Retinal pigment epithelial cell (primary cell): ENCODE results near the gene POLR1D.

Experiments used
- DNase-seq: peaks from one replicate; pipeline ENCODE4 v3.0.0-alpha.2; 2010; ENCODE audit warnings: low read depth
- H3K4me3 ChIP-seq: 2 replicates; pipeline ENCODE4 v1.5.1; 2011; ENCODE audit warnings: mild to moderate bottlenecking, low read length, control low read depth, moderate library complexity
- TF ChIP-seq, protein P1 (sequence below): conservative IDR thresholded peaks from 2 replicates; pipeline ENCODE4 v1.5.1; 2011; ENCODE audit warnings: low read depth, low read length, control low read depth, inconsistent platforms

The POLR1D gene

DNA sequence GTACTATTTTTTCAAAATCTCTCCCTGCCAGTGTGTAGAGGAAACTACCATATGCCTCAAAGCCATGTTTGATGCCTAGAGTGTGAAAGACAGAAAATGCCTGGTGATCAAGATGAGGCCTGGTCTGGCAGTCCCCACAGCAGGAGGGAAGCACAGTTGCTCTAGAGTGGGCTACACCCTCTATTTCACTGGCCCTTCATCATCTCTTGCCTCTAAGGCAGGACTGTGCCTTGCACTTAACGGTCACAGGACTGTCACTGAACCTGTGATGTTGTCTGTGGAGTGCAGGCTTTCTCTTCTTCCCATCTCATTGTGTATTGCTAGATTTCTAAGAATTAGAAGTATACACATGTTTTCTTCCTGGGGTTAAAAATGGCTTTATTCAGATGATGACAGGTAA, 16.3 kb downstream of the POLR1D start:
- no peak for DNase-seq
- TF ChIP-seq, protein P1, sequence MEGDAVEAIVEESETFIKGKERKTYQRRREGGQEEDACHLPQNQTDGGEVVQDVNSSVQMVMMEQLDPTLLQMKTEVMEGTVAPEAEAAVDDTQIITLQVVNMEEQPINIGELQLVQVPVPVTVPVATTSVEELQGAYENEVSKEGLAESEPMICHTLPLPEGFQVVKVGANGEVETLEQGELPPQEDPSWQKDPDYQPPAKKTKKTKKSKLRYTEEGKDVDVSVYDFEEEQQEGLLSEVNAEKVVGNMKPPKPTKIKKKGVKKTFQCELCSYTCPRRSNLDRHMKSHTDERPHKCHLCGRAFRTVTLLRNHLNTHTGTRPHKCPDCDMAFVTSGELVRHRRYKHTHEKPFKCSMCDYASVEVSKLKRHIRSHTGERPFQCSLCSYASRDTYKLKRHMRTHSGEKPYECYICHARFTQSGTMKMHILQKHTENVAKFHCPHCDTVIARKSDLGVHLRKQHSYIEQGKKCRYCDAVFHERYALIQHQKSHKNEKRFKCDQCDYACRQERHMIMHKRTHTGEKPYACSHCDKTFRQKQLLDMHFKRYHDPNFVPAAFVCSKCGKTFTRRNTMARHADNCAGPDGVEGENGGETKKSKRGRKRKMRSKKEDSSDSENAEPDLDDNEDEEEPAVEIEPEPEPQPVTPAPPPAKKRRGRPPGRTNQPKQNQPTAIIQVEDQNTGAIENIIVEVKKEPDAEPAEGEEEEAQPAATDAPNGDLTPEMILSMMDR, result no peak
- no peak overlapping the region for H3K4me3 ChIP-seq

DNA sequence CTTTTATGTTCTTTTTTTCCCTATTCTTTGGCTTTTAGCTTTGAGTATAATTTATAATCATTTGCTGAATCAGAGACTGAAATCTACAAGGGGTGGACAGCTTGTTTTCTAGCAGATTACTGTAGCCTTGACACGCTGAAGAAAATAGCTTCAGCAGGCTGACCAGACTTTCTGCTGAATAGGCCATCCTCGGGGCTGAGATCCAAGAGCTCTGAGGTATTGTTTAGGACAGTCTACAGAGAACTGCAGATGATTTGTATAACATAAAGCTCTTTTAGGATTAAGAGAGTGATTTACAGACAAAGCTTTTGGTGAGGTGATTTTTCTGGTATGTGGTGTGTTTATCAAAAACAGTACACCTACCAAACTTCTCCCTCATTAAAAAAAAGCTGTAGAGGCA, 16.8 kb downstream of the POLR1D start:
- TF ChIP-seq, protein P1, result no peak
- no peak overlapping the region for H3K4me3 ChIP-seq
- DNase-seq, result no peak

DNA sequence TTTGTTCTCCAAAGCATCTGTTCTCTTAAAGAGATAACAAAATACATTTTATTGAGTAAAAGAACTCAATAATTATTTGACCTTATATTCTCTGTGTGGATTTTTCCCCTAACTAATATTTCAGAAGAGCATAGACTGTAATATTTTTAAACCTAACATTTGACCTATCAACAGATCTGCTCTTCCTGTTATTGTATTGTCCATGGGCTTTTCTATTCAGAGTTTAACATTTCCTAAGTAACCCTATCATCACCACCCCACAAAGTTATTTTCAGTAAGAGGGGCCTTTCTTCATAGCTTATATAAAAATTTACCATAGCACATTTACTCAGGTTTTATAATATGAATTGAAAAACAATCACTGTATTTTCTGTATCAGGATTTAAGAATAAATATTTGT, 17.5 kb downstream of the POLR1D start:
- no peak for DNase-seq
- TF ChIP-seq, protein P1, result no peak
- no peak overlapping the region for H3K4me3 ChIP-seq

DNA sequence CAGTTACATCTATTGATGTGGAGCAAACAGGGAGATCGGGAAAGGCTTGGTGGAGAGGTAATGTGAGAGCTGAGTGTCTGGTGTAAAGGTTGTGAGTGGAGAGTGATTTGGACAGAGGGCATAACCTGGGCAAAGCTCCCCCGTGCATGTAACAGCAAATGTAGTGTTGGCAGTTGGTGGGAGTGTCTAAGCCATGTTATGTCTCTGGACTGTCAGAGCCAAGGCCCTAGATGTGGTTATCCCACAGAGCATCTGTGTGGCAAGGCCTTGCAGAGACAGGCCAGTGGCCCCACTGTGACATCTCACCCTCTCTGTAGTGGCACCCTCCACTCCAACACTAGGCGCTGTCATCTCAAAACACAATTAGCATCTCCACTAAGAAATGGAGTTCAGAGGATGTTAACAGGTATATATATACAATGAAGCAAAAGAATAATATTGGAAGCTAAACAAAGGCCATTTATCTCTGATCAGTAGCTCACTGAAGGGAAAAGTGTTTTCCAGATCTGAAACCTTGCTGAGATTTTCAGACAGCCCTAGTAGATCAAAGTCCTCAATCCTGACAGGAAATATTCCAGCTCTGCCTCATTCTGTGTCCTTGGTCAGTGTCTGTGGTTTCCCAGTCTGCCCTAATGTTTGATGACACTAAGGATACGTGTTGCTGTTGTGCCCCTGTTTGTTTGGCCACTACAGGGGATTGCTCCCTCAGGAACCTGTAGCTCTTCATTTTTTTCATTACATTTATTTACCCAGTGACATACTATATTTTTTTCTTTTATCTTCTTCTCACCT, 20.2 kb downstream of the POLR1D start:
- no peak overlapping the region for H3K4me3 ChIP-seq
- TF ChIP-seq, protein P1, result no peak
- DNase-seq, result no peak

DNA sequence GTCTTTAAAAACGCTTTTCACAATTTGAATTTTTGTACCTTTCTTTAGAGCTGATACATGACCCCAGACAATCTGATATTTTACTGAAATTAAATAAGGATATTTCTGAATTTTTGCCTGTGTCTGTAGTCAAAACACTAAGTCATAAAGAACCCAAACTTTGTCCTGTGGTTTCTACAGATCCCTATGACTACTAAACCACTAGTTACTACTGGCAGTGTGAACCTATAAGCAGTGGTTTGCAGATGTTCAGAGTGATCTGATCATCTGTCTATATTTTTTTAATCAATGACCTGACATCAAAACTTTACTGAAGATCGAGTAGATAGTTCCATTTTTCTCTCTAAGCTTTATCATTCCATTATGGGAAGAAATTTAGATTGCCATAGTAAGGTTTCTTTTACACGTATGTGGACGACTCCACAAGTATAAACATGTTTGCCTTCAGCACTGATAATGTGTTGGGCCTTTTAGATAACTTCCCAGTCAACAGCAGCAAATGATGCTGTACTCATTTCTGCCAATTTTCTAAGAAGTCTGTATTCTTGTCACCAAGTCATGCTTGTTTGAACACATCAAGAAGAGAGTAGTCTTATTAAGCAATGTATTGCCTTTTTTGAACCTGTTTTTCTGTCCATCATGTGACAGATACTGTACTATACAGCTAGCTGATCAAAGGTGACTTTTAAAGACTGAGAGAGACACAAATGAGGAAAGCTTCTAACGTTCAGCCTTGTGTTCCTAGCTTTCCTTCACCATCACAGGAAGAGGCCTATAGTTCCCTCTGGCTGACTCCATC, 21.8 kb downstream of the POLR1D start:
- H3K4me3 ChIP-seq, result no peak overlapping the region
- TF ChIP-seq, protein P1, result no peak
- DNase-seq, result no peak

DNA sequence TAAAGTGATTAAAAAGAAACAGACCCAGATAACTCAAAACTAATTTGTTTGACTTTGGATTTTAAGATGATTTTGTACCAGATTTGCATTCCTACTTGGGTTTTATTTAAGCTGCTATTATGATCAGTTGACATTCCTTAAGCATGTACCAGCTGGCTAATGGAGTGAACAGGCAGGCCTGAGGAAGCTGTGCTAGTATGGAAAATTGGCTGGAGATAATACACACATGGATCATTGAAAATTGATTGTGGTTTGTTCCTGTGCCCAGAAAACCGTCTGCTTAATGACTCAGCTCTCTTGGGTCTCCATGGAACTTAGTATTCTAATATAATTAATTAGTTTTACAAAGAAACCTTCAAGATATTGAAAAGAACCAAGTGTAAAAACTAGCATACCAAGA, 22.6 kb downstream of the POLR1D start:
- TF ChIP-seq, protein P1, result no peak
- peak; percentile 87 for DNase-seq
- no peak overlapping the region for H3K4me3 ChIP-seq

DNA sequence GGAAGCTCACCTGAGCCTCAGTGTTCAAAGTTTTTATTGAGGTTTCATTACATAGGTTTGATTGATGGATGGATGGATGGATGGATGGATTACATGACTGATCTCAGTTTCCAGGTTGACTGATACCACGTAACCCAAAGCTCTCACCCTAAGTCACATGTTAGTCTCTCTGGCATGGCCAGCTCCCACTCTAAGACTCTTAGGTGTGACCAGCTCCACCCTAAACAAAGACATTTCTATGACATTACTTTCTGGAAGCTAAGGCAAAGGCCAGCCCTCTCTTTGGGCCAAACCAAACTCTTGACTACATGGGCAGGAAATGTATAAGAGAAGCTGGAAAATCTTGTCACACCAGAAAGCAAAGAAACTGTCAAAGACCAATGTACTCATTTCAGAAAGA, 28.6 kb downstream of the POLR1D start:
- TF ChIP-seq, protein P1, result no peak

More for the DNA sequence above, 28.6 kb downstream of the POLR1D start:
- H3K4me3 ChIP-seq, result no peak overlapping the region
- no peak for DNase-seq
